ENCODE measurements around the gene ABCB1. TPM values are rescaled to one million over a fixed set of nuclear protein-coding genes. Genes with fewer than 3 reads are reported as not detected.

ABCB1 gene
- polyA plus RNA-seq, 1 donor (not counting 4 experiments of a cell fraction or from before 2014, with no cell fraction given) = 0.13 TPM

DNA sequence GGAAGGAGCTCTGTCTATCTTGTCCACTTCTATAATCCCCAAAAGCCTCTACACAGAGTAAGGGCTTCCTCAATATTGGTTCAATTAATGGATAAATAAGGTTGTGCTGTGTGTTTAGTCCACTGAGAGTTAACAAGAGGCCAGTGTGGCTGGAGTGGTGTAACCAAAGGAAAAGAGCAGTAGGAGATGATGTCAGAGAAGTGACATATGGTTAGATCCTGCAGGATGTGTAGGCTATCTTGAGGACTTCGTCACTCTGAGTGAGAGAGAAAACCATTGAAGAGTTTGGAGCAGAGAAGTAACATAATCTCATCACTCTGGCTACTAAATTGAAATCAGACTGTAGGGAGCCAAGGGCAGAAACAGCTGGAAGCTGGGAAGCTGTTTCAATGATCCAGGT lies 14.5 kb upstream of the ABCB1 start:
- H3K4me2 ChIP-seq (ENCODE audit: control insufficient read depth, extremely low read depth, insufficient read depth, low read depth, low read length) = no peak overlapping the region
- H3K36me3 ChIP-seq (ENCODE audit: control insufficient read depth in 2 of 2, extremely low read depth in 1 of 2, insufficient read depth in 2 of 2, low read length in 2 of 2) = no peaks in the 10 kb centered on the region
- TF ChIP-seq, protein P1, sequence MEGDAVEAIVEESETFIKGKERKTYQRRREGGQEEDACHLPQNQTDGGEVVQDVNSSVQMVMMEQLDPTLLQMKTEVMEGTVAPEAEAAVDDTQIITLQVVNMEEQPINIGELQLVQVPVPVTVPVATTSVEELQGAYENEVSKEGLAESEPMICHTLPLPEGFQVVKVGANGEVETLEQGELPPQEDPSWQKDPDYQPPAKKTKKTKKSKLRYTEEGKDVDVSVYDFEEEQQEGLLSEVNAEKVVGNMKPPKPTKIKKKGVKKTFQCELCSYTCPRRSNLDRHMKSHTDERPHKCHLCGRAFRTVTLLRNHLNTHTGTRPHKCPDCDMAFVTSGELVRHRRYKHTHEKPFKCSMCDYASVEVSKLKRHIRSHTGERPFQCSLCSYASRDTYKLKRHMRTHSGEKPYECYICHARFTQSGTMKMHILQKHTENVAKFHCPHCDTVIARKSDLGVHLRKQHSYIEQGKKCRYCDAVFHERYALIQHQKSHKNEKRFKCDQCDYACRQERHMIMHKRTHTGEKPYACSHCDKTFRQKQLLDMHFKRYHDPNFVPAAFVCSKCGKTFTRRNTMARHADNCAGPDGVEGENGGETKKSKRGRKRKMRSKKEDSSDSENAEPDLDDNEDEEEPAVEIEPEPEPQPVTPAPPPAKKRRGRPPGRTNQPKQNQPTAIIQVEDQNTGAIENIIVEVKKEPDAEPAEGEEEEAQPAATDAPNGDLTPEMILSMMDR (optimal IDR thresholded peaks at IDR 0.05 in 1 of 3, IDR thresholded peaks at IDR 0.05 in 1 of 3, conservative IDR thresholded peaks at IDR 0.05 in 1 of 3; ENCODE audit: extremely low read depth in 1 of 3, insufficient read depth in 2 of 3, low read length in 3 of 3) = no peak
- TF ChIP-seq EZH2 (IDR thresholded peaks at IDR 0.05; ENCODE audit: low read length) = no peak
- no peak overlapping the region for H3K27ac ChIP-seq (ENCODE audit: control insufficient read depth, insufficient read depth, low read length)
- no peak overlapping the region for H3K9ac ChIP-seq (ENCODE audit: control insufficient read depth, extremely low read depth, insufficient read depth, low read length)
- no peak overlapping the region for H2AFZ ChIP-seq (ENCODE audit: control insufficient read depth, low read length)
- no peaks in the 10 kb centered on the region for H3K9me1 ChIP-seq (ENCODE audit: control insufficient read depth, extremely low read depth, insufficient read depth, low read length)
- no peaks in the 10 kb centered on the region for H3K4me1 ChIP-seq (ENCODE audit: control insufficient read depth, extremely low read depth, insufficient read depth, low read length)
- dilution Hi-C loops (cut with MboI; ENCODE audit: extremely low pct_ligation_motif_present, low sequenced_read_pairs) = no loop called here
- H3K79me2 ChIP-seq (ENCODE audit: control insufficient read depth, insufficient read depth, low read length) = no peaks in the 10 kb centered on the region
- no peak overlapping the region for H3K4me3 ChIP-seq (ENCODE audit: control insufficient read depth in 2 of 3, extremely low read depth in 1 of 3, insufficient read depth in 2 of 3, low read depth in 1 of 3, low read length in 3 of 3)
- H4K20me1 ChIP-seq (ENCODE audit: control insufficient read depth, extremely low read depth, insufficient read depth, low read length) = no peaks in the 10 kb centered on the region
- H3K9me3 ChIP-seq (ENCODE audit: control insufficient read depth, low read depth, low read length) = no peaks in the 10 kb centered on the region
- no peaks in the 10 kb centered on the region for H3K27me3 ChIP-seq (ENCODE audit: control insufficient read depth, extremely low read depth, insufficient read depth, low read length)
- no peak for DNase-seq (ENCODE audit: low read depth, low spot score)
- no peak for FAIRE-seq

DNA sequence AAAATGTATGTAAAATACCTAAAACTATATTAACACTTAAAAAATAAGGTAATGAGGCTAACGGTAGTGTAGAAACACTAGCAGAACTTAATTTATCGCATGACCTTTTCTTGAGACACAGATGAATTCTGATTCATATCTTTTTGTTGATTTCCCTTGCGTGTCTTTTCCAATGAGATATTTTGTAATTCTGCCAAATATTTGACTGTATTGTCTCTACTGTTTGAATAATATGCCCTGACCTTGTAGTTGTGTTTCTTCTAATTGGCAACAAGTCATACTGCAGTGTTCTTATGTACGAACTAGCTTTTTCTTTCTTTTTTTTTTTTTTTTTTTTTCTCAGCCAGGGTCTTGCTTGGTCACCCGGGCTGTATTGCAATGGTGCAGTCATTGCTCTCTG lies 9.2 kb upstream of the ABCB1 start:
- Histone ChIP-seq H4K20me1 (ENCODE audit: control insufficient read depth, extremely low read depth, insufficient read depth, low read length) (no peaks in the 10 kb centered on the region), H3K9me3 (ENCODE audit: control insufficient read depth, low read depth, low read length) (no peaks in the 10 kb centered on the region), H3K27me3 (ENCODE audit: control insufficient read depth, extremely low read depth, insufficient read depth, low read length) (no peaks in the 10 kb centered on the region), H3K9ac (ENCODE audit: control insufficient read depth, extremely low read depth, insufficient read depth, low read length) (no peak overlapping the region), H3K79me2 (ENCODE audit: control insufficient read depth, insufficient read depth, low read length) (no peaks in the 10 kb centered on the region), H3K27ac (ENCODE audit: control insufficient read depth, insufficient read depth, low read length) (no peak overlapping the region), H3K4me3 (ENCODE audit: control insufficient read depth in 2 of 3, extremely low read depth in 1 of 3, insufficient read depth in 2 of 3, low read depth in 1 of 3, low read length in 3 of 3) (no peak overlapping the region), H2AFZ (ENCODE audit: control insufficient read depth, low read length) (no peak overlapping the region), H3K36me3 (ENCODE audit: control insufficient read depth in 2 of 2, extremely low read depth in 1 of 2, insufficient read depth in 2 of 2, low read length in 2 of 2) (no peaks in the 10 kb centered on the region), H3K4me2 (ENCODE audit: control insufficient read depth, extremely low read depth, insufficient read depth, low read depth, low read length) (no peak overlapping the region), H3K4me1 (ENCODE audit: control insufficient read depth, extremely low read depth, insufficient read depth, low read length) (no peaks in the 10 kb centered on the region), H3K9me1 (ENCODE audit: control insufficient read depth, extremely low read depth, insufficient read depth, low read length) (no peaks in the 10 kb centered on the region)
- TF ChIP-seq EZH2 (IDR thresholded peaks at IDR 0.05; ENCODE audit: low read length) = no peak
- TF ChIP-seq, protein P1 (optimal IDR thresholded peaks at IDR 0.05 in 1 of 3, IDR thresholded peaks at IDR 0.05 in 1 of 3, conservative IDR thresholded peaks at IDR 0.05 in 1 of 3; ENCODE audit: extremely low read depth in 1 of 3, insufficient read depth in 2 of 3, low read length in 3 of 3) = no peak
- FAIRE-seq = no peak
- dilution Hi-C loops (cut with MboI; ENCODE audit: extremely low pct_ligation_motif_present, low sequenced_read_pairs) = no loop called here
- no peak for DNase-seq (ENCODE audit: low read depth, low spot score)

Data from keratinocyte (primary cell).